HG03108 (cell line): Measurements from ENCODE around the gene C1orf105.
"Not testable (repeated sequence)": the region's sequence is repeated elsewhere in the genome, so short reads cannot be mapped to it uniquely, and the experiment has no call there.

Experiments
- ATAC-seq: cut with Tn5 transposase; IDR thresholded peaks from one replicate; pipeline ENCODE4 v1.9.1; 2021; ENCODE audit warnings: moderate library complexity; ENCODE audit not compliant: unreplicated experiment

C1orf105 gene, protein sequence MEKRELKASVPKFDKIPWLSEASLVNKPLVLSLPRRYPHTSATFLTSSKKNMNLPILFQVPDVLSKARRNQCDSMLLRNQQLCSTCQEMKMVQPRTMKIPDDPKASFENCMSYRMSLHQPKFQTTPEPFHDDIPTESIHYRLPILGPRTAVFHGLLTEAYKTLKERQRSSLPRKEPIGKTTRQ

DNA sequence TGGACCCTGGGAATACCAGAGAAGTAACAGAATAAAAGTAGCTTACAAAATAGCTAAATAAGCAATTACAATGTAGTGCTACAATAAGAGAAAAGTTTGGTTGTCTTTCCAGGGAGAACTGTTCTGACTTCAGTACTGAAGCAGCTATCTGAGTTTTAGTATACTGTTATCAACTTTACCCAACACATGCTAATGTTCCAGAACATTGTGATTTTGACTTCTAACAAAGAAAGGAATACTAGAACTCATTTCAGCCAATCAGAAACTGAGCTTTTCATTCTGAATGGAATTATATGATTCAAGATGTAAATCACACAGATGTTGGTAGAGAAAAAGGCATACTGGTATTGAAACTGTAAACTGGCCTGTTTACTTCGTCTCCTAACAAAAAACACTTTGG is at the start of gene C1orf105:
C1orf105 (plus strand) TSS at position 301 of the 400 bp plus-strand sequence. CDS start 201 bp downstream, outside the sequence.
- no peak for ATAC-seq

DNA sequence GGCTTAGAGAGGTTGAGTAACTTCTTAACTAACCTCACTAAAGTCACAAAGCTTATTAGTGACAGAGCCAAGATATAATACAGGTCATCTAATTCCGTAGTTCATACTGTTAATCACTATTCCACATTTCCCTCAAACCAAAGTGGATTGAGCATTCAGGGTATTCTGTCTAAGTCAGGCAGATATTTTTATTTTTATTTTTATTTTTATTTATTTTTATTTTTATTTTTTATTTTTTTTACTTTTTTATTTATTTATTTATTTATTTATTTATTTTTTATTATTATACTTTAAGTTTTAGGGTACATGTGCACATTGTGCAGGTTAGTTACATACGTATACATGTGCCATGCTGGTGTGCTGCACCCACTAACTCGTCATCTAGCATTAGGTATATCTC is 48.8 kb upstream of the C1orf105 start:
- not testable (repeated sequence) for ATAC-seq

DNA sequence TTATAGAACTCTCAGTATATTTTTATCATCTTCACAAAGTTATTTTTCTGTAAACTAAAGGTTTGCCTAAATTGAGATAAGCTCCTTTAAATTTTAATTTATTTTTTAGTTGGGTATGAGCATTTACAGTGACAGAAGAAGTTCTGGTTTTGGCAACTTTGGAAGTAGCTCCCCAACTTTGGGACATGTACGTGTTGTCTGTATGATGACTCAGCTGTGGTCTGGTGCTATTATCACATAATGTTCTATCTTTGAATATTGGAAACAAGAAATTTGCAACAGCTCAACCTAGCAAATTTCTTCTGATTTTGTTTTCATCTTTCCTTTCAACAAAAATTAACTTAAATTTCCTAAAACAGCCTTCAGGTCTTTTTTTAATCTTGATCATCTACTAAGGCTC is 46.6 kb upstream of the C1orf105 start:
- ATAC-seq = no peak

DNA sequence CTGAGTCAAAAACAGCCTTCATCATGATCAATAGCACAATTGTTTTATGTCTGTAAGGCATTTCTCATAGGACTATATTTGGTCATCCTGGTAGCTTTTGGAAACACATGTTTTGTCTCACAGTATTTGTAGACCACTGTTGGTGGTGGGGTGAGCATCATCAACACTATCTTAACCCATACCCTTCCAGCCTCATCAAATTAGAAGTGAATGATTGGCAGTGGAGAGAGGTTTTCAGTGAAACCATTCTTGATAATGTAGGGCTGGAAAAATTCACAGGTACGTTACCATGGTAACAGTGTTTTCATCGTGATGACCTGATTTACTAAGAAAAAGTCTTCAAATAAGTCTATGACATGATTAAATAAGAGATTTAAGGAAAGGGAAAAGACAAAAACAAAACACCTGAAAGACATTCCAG is 45.3 kb upstream of the C1orf105 start:
- ATAC-seq = no peak

DNA sequence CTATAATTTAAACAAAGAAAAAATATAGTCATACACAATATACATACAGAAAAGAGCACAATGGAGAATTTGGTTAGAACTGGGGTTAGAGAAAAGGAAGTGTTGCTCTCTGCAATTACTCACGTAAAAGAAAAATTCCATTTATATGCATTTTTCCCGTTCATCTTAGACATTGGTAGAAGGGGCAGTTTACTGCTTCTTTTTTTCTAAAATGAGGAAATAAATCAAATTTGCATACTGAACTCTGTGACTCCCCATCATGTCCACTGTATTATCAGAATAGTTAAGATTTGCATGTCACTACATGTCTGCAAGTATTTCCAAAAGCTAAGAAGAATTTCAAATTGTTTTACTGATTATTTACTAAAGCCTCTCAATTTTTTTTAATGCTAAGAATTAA is 44.1 kb upstream of the C1orf105 start:
- ATAC-seq = no peak

DNA sequence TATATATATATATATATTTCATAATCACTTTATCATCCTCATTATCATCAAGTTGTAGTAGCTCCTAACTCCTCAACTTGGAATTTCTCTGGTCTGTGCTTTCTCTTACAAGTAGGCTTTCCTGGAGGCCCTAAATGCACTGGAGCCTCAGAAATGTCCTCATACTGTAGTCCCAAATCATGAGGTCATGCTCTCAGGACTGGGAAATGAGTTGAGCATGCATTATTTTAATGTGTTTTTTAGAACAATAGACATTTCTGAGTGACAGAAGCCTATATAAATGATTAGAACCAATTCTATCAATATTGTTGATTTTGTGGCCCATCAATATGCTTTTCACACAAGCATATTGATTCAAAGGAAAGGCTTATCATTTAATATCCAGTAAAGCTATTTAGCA is 42.9 kb upstream of the C1orf105 start:
- no peak for ATAC-seq

DNA sequence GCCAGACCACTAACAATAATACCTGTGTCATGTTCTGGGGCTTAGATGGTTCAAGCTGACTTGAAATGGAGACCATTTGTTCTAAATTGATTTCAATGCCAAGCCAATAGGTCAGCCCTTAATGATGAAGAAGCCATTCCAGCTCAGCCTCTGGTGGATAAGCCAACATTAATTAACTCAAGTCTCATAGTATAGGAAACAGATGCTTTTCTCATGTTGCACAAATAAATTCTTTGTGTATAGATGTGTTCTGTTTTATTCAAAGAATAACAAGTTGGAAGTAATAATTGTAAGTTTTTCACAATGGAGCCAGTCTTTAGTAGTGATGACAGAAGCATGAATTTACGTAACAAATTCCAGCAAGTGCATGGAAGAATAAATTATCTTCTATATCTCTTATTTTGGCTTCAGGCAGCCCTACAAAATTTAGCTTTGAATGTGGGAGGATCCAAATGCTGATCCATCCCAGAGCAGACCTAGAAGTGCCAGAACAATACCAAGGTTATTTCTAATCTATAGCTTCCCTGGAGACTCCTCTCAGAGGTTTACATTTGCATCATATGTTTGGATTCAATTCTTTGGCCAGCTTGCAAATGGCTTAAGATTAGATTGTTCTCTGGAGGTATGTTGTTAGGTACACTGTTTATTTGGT is 42.2 kb upstream of the C1orf105 start:
- ATAC-seq = no peak

DNA sequence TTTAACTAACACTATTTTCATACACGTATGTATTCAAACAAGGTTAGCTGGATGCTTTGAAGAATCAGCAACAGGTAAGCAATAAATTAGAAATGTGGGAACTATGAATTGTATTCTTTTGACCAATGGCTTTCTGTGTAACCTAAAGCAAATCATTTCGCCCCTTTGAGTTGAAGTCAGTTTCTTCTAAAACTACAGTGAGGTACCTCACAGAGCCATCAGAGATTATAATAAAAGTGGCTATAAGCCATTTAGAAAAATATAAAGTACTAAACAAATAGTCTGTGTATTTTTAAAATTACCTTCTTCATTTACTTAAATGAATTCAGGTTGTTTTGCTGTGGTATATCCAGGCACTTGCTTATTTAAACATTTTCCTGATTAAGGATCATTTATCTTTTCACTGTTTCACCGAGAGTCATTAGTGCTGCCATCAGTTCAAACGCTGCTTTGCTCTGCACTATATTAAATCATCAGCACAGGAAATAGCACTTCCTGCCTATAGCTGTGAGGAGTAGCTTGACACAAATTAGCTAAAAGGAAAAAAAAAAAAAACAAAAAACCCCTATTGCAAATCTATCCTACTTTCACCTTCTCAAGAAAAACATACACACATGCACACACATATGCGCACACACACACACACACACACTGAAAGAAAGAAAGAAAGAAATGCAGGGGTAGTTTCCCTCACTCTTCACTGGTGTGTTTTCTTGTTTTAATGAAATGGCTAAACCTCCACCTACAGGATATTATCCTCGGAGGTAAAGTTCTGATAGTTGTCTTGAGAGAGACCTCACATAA is 39.8 kb upstream of the C1orf105 start:
- ATAC-seq = peak; percentile 94

DNA sequence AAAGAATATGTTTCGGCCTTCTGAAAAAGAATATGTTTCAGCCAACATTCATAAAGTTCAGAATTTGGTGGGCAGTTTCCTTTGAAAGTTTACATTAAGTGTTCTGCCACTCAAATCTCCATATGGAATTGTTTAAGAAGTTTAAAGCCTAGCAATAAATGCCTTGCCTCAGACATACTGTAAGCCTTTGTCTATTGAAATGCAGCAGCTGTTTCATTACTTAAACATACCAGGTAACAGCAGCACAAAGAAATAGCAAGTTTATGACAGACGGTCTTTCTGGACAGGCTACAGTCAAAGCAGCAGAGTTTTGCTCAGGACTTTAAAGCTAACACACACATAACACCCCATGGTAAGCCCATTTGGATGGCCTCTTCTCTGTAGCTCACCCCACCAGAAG is 38.5 kb upstream of the C1orf105 start:
- no peak for ATAC-seq

DNA sequence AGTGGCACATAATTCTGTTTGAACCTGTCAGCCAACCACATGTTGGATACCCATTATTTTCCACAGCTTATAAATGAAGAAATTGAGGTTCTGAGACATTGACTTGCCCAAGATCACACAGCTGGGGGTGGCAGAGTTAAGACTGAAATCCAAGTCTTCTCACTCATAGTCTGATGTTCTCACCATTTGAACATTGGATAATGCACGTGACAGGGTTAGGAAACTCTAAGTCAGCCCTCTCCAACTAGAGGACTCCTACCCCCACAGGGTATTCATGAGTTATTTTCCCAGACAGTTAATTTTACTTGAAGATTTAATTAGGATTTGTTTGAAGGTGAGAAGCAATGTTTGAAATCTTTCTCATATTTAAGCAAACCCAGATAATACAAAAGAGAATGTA is 38.1 kb upstream of the C1orf105 start:
- ATAC-seq = no peak

DNA sequence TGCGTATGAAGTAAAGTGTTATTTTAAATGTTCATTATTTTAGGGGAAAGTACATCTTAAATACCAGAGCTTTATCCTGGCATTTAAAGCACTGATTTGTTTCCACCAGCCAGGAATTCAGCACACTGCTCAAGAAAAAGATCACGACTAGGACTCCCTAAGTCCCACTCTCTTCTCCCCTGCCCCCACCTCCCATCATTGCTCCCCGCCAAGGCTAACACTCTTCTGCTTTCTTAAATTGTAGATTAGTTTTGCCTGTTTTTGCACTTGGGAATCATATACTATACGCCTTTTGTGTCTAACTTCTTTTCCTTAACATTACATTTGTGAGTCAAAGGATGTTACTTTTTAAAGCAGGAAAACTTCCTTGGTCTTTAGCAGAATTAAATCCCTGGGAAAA is 37.5 kb upstream of the C1orf105 start:
- ATAC-seq = no peak

DNA sequence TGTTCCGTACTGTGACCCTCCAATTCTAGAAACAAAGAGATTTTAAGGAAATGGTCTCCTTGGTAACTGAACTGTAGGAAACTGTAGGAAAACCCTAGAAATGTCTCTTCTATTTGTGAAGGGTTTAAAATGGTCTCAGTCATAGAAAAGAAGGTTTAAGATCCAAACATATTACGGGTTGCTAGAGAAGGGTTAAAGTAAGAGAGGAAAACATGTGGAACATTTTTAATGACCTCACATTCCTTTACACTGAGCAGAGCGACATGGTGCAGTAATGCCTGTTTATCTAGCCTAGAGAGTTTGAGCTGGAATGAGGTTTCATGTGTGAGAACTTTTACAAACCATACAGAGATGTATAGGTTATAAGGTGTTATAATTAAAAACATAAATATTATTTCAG is 36.9 kb upstream of the C1orf105 start:
- no peak for ATAC-seq

DNA sequence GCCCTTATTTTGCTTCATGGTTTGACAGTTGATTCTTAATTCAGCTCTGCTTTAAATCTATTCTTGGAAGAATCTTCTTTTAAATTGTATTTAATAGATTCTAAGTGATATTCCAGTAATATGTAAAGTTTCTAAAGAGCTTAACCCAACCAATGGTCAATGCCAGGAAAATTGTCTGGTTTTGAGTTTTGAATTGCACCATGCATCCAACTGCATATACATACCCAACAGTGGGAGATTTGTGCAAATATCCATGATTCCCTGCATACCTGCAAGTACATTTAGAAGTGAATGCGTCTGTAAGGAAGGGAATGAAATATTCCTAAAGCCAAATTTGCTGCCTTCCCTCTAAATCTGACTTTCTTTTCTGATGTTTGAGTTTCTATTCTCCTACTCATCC is 35.8 kb upstream of the C1orf105 start:
- no peak for ATAC-seq

DNA sequence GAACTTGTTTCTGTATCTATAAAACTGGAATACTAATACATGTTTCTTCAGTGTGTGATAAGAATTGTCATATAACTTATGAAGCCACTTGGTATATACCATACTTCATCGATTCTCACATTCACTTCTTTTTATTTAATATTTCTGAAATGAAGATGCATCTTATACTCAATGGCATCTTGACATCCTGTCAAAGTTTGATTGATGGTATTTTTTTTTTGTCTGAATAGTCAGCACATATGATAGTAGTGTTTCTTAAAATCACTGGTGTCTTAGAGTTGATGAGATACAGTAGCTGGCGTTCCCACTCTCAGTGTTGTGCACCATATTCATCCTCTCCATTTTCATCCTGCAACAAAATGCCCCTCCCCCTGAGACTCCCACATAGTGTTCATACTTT is 34.4 kb upstream of the C1orf105 start:
- no peak for ATAC-seq

DNA sequence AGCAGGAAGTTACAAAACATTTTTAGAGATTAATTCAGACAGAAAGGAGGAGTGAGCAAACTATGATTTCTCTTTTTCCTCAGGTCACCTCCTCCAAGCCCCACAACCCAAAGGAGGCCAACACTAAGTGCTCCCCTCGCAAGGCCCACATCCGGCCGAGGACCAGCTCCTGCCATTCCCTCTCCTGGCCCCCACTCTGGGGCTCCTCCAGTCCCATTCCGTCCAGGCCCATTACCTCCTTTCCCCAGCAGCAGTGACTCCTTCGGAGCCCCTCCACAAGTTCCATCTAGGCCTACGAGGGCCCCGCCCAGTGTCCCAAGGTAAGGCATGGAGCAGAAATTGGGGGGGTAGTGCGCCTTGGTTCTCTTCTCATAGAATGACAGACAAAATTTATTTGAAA is 32.0 kb upstream of the C1orf105 start:
- no peak for ATAC-seq

DNA sequence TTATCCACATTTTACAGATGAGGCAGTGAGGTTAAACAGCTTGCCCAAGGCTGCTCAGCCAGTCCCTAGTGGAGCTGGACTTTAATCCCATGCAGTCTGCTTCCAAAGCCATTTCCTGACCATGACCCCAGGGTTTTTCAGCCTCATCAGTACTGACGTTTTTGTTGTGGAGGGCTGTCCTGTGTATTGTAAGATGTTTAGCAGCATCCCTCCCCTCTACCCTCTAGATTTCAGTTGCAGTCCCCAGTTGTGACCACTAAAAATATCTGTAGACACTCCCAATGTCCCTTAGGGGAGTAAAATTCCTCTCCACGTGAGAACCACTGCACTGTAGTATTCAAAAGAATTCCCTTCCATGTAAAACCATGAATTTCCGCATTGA is 30.2 kb upstream of the C1orf105 start:
- ATAC-seq = peak; percentile 11

DNA sequence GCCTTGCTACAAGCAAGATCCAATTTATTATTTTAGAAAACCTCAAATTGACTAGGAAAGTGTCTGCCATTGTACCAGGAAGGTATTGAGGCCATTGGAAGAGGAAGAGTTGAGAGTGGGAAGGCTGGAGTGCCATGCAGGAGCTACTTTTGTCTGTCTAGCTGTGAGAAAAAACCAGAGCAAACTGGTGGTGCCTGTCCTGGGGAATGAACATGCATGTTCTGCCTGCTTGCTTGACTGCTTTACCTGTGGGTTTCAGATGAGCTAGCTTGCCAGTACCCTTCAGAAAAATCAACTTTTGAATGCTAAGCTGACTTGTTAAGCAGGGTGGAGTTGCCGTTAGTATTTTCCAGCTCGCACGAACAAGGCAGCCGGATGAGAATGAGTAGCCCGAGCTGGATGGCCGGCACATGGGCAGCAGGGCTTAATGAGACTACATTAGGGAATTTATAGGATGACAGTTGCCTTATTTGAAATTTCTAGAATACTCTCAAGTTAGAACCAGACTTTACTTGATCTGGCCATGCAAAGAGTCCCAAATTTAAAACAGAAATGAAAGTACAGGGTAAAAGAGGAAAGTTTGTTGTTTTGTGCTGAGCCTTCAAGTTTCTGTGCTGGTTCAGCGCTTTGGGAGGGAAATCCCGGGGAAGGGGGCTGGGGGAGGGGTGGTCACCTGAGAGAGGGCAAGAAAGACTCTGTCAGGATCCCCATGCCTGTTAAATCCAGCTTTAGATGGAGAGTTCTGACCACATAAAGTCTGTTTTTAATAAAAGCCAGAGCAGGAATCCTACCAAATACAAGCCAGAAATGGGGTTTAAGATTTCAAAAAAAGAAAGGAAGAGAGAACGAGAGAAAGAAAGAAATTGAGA is 29.6 kb upstream of the C1orf105 start:
- ATAC-seq = peak; percentile 62

DNA sequence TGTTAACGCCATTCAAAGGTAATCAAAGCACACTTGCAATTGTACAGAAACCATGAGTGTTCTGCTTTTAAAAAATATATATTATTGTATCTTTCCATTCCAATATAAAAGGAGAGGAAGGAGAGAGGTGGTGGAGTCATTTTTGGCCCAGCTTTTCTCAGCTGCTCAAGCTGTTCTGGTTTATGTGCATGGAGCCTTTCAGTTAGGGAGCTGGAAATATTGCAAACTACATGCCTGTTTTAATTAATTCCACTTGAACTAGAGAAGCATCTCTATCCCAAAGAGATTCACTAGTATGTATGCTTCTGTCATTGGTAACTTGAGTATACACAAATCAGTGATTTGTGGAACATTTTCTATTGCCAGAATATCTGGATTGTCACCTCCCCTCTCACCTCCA is 28.5 kb upstream of the C1orf105 start:
- no peak for ATAC-seq

DNA sequence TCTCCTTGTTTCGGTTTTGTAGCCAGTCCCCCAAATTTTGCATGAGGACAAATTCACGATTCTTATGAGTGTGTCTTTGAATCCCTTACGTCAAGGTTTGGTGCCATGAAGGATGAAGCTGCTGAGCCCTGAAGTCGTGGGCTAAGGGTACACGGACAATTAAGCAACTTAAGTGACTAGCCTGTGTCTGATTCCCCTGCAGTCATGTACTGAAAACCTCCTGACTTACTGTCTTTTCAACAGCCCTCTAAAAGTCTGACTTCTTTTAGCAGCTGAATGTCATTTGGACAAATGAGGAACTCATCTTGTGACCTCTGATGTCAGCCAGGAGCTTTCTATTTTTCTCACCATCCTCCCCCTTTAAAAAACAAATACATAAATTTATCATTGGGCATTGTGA is 27.1 kb upstream of the C1orf105 start:
- no peak for ATAC-seq

DNA sequence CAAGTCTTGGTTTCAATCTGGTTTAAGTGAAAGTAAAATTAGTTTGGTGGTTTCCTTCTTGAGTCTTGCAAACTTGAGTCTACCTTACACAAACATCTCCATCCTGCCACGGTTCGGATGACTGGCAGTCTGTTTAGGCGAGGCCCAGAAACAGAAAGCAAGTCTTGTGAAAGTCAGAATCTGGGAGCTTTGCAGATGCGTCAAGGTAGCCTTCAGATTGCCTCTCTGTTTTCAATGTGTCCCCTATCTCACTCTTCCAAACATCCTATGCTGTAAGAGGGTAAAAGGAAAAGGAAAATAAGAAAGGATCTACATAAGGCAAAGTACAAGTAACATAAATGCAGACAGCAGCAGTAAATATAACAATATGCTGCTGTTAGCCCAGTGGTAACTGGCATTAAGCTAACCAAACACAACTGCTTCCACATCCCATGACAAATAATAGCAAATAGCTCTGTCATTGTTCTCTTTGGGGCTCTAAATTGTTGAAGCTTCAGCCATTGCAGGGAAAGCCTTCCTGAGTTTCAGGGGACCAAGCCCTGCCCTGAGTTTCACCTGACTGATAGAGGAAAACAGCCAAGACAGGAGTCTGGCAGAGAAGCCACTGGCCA is 26.2 kb upstream of the C1orf105 start:
- ATAC-seq = peak; percentile 62

DNA sequence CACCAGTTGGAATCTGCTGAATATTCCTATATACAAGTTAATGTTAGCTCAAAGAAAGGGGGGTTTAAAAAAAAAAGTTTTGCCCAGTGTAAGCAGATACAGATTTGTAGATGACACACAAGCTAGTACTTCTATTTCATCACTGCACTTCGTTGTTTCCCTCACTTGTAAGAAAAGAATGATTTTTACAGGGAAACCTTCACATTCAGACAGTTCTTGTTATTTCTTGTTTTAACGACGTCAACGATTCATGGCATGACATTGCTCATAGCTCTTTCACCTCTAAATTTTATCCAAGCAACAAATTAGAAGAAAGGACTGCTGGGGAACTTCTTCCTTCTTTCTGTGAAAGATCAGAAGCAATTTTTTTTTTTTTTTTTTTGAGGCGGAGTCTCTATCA is 25.7 kb upstream of the C1orf105 start:
- ATAC-seq = no peak
